K562 (cell line): ENCODE measurements around the gene PTPRF. TPM values are rescaled to one million over a fixed set of nuclear protein-coding genes. Genes with fewer than 3 reads are reported as not detected.

ENCODE experiments used
- ATAC-seq: fragments of 200-7000 bp; cut with Tn5 transposase; 3 replicates; pipeline ENCODE4 v1.9.1; 2020; ENCODE audit warnings: moderate library complexity
- BruUV-seq: library from RNA; stranded (reverse); fragments of 400-500 nt; replicated peaks from 2 replicates; lab custom pipeline; 2021; lab: Mats Ljungman, UMichigan
- CTCF ChIA-PET: fragments of 300-600 bp; formaldehyde crosslinking; extraction: SDS; loops from one replicate; lab custom pipeline; 2021; ENCODE audit warnings: low intra/inter-chr PET ratio; lab: Yijun Ruan, JAX
- POLR2A ChIA-PET: fragments of 300-600, 350-650 bp; sonication (Branson Sonifier 250); formaldehyde crosslinking; extraction: SDS; loops from one replicate; lab custom pipeline; 2021; ENCODE audit warnings: antibody characterized with exemption, inconsistent platforms; lab: Yijun Ruan, JAX
- DNase-seq, 4 experiments: peaks; one replicate each; pipeline versions ENCODE4 v3.0.0 to v3.0.0-alpha.2; 2011 to 2018; ENCODE audit warnings: low spot score in 3 of 4, mixed read lengths in 3 of 4; ENCODE audit errors: extremely low read depth in 1 of 4
- FAIRE-seq: peaks from 2 replicates; lab custom pipeline; 2011; peaks lifted over from hg19 to GRCh38; lab: Jason Lieb, UNC
- H2AFZ ChIP-seq: 2 replicates; pipeline ENCODE4 v1.6.0; 2011; ENCODE audit warnings: low read depth, low read length, control low read depth, inconsistent platforms
- H3K27ac ChIP-seq: fragments of 200-600 bp; 3 replicates; pipeline ENCODE4 v1.8.0; 2011; ENCODE audit warnings: low read depth, mild to moderate bottlenecking, control low read depth, inconsistent platforms, low read length, moderate library complexity, mixed read lengths; ENCODE audit errors: extremely low read depth
- H3K27me3 ChIP-seq, 2 experiments: fragments of 300-600 bp in 1 of 2; 2 replicates in 1 of 2; 3 replicates in 1 of 2; pipeline versions ENCODE4 v1.6.0 to v1.8.0; 2011; ENCODE audit warnings: inconsistent platforms in 2 of 2, low read length in 2 of 2, mild to moderate bottlenecking in 1 of 2, mixed read lengths in 1 of 2, moderate library complexity in 1 of 2; ENCODE audit not compliant: control insufficient read depth in 2 of 2, insufficient read depth in 2 of 2
- H3K36me3 ChIP-seq: fragments of 300-600 bp; 3 replicates; pipeline ENCODE4 v1.8.0; 2011; ENCODE audit warnings: mild to moderate bottlenecking, low read length, inconsistent platforms; ENCODE audit not compliant: control insufficient read depth, insufficient read depth
- H3K4me1 ChIP-seq, 2 experiments: fragments of 200-600 bp in 1 of 2; replicated peaks in 1 of 2; 2 replicates in 1 of 2; 3 replicates in 1 of 2; pipeline versions ENCODE4 v1.5.1 to v1.8.0; 2011; ENCODE audit warnings: inconsistent platforms in 2 of 2, low read length in 2 of 2, mild to moderate bottlenecking in 1 of 2, mixed read lengths in 1 of 2, moderate library complexity in 1 of 2; ENCODE audit not compliant: control insufficient read depth in 2 of 2, insufficient read depth in 2 of 2
- H3K4me2 ChIP-seq: 2 replicates; pipeline ENCODE4 v1.6.1; 2011; ENCODE audit warnings: low read length, control low read depth, inconsistent platforms, mixed read lengths; ENCODE audit not compliant: insufficient read depth
- H3K4me3 ChIP-seq: fragments of 200-600 bp; sonication (generic), shearing (Covaris generic); 2 replicates; pipeline ENCODE4 v1.5.1; 2016; ENCODE audit warnings: control low read depth, inconsistent platforms
- H3K79me2 ChIP-seq: fragments of 200-600 bp; 3 replicates; pipeline ENCODE4 v1.8.0; 2011; ENCODE audit warnings: low read length, inconsistent platforms; ENCODE audit not compliant: control insufficient read depth, insufficient read depth
- H3K9ac ChIP-seq, 2 experiments: 2 replicates each; pipeline versions ENCODE4 v1.6.0 to v1.6.1; 2011; ENCODE audit warnings: low read depth in 2 of 2, low read length in 2 of 2, control low read depth in 1 of 2, inconsistent platforms in 1 of 2, mild to moderate bottlenecking in 1 of 2, mixed read lengths in 1 of 2; ENCODE audit not compliant: insufficient read depth in 1 of 2
- H3K9me1 ChIP-seq: one replicate; pipeline ENCODE4 v1.6.0; 2011; ENCODE audit warnings: inconsistent platforms, mild to moderate bottlenecking, low read length, moderate library complexity; ENCODE audit not compliant: control insufficient read depth, insufficient read depth
- H3K9me3 ChIP-seq: replicated peaks from 2 replicates; pipeline ENCODE4 v1.5.1; 2011; ENCODE audit warnings: low read depth, low read length, inconsistent platforms; ENCODE audit not compliant: control insufficient read depth, insufficient read depth
- H4K20me1 ChIP-seq: replicated peaks from 2 replicates; pipeline ENCODE4 v1.6.1; 2011; ENCODE audit warnings: low read length, inconsistent platforms, mixed read lengths; ENCODE audit not compliant: control insufficient read depth, insufficient read depth
- ARID3B ChIP-seq: fragments of 250-450 bp; sonication (Bioruptor Pico); IDR thresholded peaks from 2 replicates; pipeline ENCODE4 v1.4.0; 2020; ENCODE audit warnings: borderline replicate concordance
- GATAD2A ChIP-seq: fragments of 450-650 bp; IDR thresholded peaks from 2 replicates; pipeline ENCODE4 v1.6.1; 2017
- MYBL2 ChIP-seq, 2 experiments: fragments of 450-650 bp in 1 of 2; sonication (generic) in 1 of 2; formaldehyde crosslinking in 1 of 2; IDR thresholded peaks; 2 replicates each; pipeline versions ENCODE4 v1.6.1 to v1.8.1; 2017 to 2022; ENCODE audit warnings: borderline replicate concordance in 1 of 2, inconsistent platforms in 1 of 2, low read depth in 1 of 2, mild to moderate bottlenecking in 1 of 2, missing genetic modification reagents in 1 of 2, moderate library complexity in 1 of 2
- NFE2 ChIP-seq: IDR thresholded peaks from 2 replicates; pipeline ENCODE4 v1.6.1; 2014; ENCODE audit warnings: antibody characterized with exemption, low read depth
- ZNF561 ChIP-seq: fragments of 450-650 bp; formaldehyde crosslinking; conservative IDR thresholded peaks from 2 replicates; pipeline ENCODE4 v1.4.0; 2020; ENCODE audit warnings: mild to moderate bottlenecking, moderate library complexity
- WGBS: fragments of 100-300 bp; shearing (Covaris generic); methylation state at CpG from one replicate; pipeline ENCODE4 v1.1.6; 2016; ENCODE audit warnings: low coverage, mixed read lengths; ENCODE audit not compliant: insufficient coverage; ENCODE audit errors: missing lambda C conversion rate; 5-methylcytosine and 5-hydroxymethylcytosine counted together
- in situ Hi-C: fragments of 300-500 bp; cut with MboI; formaldehyde crosslinking; loops from 4 replicates; pipeline ENCODE4 v1.15.0; 2018; ENCODE audit warnings: inconsistent platforms, mixed read lengths
- intact Hi-C: fragments of 100-400 bp; cut with micrococcal nuclease; formaldehyde crosslinking; loops from 2 replicates; pipeline ENCODE4 v1.14.2; 2022
- polyA plus RNA-seq, 8 experiments: library from polyadenylated mRNA; depleted of rRNA in 4 of 8; stranded (reverse) in 5 of 8; unstranded in 3 of 8; fragments of >200 nt; fragmentation: Nextera tagmentation in 2 of 8; fragmentation: Illumina TruSeq in 1 of 8; extraction: Ambion mirVana in 2 of 8; extraction: Trizol in 1 of 8; gene quantifications; 2 replicates each; pipeline versions ENCODE4 v1.2.1 to v1.2.3, GENCODE V29; 2011 to 2014; ENCODE audit warnings: inconsistent platforms in 1 of 8, missing spikeins in 1 of 8
- total RNA-seq, 7 experiments: library from RNA; depleted of rRNA in 6 of 7; stranded (reverse); fragments of >200 nt in 6 of 7; fragmentation: Illumina TruSeq in 2 of 7; extraction: Trizol in 2 of 7; gene quantifications; 2 replicates each; pipeline versions ENCODE4 v1.2.1 to v1.2.3, GENCODE V29; 2011 to 2021; ENCODE audit warnings: low replicate concordance in 1 of 7
- TF ChIP-seq, protein P1 (sequence below), 2 experiments: fragments of 450-650 bp; formaldehyde crosslinking in 1 of 2; IDR thresholded peaks; 2 replicates each; pipeline versions ENCODE4 v1.4.0 to v1.6.1; 2014 to 2020; ENCODE audit warnings: mild to moderate bottlenecking in 2 of 2, borderline replicate concordance in 1 of 2, low read depth in 1 of 2
- TF ChIP-seq, protein P2 (sequence below): fragments of 450-650 bp; formaldehyde crosslinking; IDR thresholded peaks from 2 replicates; pipeline ENCODE4 v1.4.0; 2020; ENCODE audit warnings: mild to moderate bottlenecking, mixed read lengths
- TF ChIP-seq, protein P3 (sequence below): fragments of 250-450 bp; sonication (Bioruptor Pico); IDR thresholded peaks from 2 replicates; pipeline ENCODE4 v1.4.0; 2020; ENCODE audit warnings: mild to moderate bottlenecking

Gene PTPRF
- total and polyA plus RNA-seq, 9 of the 15 experiments (the other 6 are each of a cell fraction or from before 2014, with no cell fraction given) = 0.13 to 4.3 (median 1.1) TPM

DNA sequence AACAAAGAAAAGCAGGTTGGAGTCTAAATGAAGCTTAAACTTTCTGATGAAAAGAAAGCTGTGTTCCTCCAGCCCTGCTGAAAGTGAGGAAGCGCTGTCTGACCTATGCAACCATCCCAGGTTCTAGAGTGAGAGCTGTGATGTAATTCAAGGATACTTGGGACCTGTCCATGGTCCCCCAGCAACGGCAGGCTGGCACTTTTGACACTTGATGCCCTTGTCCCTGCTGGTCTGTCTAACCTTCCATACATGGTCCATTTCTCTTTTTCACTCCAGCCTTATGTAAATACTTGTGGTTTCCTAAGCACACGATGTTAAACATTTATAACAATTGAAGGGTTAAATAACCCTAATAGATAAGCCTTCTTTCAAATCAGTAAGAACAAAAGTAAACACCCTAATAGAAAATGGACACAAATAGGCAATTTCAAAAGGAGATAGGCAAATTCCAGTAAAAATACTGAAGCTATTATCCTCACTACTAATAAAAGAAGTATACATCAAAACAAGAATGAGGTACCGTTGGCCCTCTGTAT lies 101.5 kb downstream of the PTPRF start:
- ATAC-seq (no peak; the same call in 2 of the 3 replicates), DNase-seq (peak in 2 of 4 experiments; percentile 14 to 20), FAIRE-seq (no peak)
- H3K9me1 ChIP-seq = no peaks in the 10 kb centered on the region
- H3K36me3 ChIP-seq = no peaks in the 10 kb centered on the region
- H3K79me2 ChIP-seq = no peaks in the 10 kb centered on the region
- H3K9me3 ChIP-seq = no peaks in the 10 kb centered on the region
- ChIA-PET CTCF (no interaction called here), POLR2A (no interaction called here)
- WGBS = 7% methylated on average over 4 of the region's 4 CpGs
- no peak overlapping the region for H3K4me2 ChIP-seq
- in situ Hi-C loops = no loop called here
- no peaks in the 10 kb centered on the region for H4K20me1 ChIP-seq
- H3K9ac ChIP-seq = no peak overlapping the region
- peaks cover 26 to 40% of the 10 kb centered on the region in 2 experiments for H3K27me3 ChIP-seq
- no peak overlapping the region for H2AFZ ChIP-seq
- H3K4me3 ChIP-seq = no peak overlapping the region
- H3K4me1 ChIP-seq = no peaks in the 10 kb centered on the region
- intact Hi-C loops = no loop called here
- H3K27ac ChIP-seq = no peak overlapping the region
- no TSS peak for BruUV-seq
- TF ChIP-seq, protein P1, sequence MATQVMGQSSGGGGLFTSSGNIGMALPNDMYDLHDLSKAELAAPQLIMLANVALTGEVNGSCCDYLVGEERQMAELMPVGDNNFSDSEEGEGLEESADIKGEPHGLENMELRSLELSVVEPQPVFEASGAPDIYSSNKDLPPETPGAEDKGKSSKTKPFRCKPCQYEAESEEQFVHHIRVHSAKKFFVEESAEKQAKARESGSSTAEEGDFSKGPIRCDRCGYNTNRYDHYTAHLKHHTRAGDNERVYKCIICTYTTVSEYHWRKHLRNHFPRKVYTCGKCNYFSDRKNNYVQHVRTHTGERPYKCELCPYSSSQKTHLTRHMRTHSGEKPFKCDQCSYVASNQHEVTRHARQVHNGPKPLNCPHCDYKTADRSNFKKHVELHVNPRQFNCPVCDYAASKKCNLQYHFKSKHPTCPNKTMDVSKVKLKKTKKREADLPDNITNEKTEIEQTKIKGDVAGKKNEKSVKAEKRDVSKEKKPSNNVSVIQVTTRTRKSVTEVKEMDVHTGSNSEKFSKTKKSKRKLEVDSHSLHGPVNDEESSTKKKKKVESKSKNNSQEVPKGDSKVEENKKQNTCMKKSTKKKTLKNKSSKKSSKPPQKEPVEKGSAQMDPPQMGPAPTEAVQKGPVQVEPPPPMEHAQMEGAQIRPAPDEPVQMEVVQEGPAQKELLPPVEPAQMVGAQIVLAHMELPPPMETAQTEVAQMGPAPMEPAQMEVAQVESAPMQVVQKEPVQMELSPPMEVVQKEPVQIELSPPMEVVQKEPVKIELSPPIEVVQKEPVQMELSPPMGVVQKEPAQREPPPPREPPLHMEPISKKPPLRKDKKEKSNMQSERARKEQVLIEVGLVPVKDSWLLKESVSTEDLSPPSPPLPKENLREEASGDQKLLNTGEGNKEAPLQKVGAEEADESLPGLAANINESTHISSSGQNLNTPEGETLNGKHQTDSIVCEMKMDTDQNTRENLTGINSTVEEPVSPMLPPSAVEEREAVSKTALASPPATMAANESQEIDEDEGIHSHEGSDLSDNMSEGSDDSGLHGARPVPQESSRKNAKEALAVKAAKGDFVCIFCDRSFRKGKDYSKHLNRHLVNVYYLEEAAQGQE (IDR thresholded peaks at IDR 0.05; ENCODE audit: borderline replicate concordance) = peak; percentile 90
- TF ChIP-seq, protein P1 (CRISPR knock-in tag; IDR thresholded peaks at IDR 0.05; ENCODE audit: low read depth) = no peak
- TF ChIP-seq, protein P2, sequence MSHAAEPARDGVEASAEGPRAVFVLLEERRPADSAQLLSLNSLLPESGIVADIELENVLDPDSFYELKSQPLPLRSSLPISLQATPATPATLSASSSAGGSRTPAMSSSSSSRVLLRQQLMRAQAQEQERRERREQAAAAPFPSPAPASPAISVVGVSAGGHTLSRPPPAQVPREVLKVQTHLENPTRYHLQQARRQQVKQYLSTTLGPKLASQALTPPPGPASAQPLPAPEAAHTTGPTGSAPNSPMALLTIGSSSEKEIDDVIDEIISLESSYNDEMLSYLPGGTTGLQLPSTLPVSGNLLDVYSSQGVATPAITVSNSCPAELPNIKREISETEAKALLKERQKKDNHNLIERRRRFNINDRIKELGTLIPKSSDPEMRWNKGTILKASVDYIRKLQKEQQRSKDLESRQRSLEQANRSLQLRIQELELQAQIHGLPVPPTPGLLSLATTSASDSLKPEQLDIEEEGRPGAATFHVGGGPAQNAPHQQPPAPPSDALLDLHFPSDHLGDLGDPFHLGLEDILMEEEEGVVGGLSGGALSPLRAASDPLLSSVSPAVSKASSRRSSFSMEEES = no peak
- TF ChIP-seq ZNF561 (CRISPR knock-in tag) (no peak), MYBL2 (IDR thresholded peaks at IDR 0.05; ENCODE audit: low read depth) (no peak), MYBL2 (CRISPR knock-in tag; IDR thresholded peaks at IDR 0.05; ENCODE audit: borderline replicate concordance) (no peak), ARID3B (CRISPR knock-in tag) (no peak), NFE2 (no peak), GATAD2A (no peak)
- TF ChIP-seq, protein P3, sequence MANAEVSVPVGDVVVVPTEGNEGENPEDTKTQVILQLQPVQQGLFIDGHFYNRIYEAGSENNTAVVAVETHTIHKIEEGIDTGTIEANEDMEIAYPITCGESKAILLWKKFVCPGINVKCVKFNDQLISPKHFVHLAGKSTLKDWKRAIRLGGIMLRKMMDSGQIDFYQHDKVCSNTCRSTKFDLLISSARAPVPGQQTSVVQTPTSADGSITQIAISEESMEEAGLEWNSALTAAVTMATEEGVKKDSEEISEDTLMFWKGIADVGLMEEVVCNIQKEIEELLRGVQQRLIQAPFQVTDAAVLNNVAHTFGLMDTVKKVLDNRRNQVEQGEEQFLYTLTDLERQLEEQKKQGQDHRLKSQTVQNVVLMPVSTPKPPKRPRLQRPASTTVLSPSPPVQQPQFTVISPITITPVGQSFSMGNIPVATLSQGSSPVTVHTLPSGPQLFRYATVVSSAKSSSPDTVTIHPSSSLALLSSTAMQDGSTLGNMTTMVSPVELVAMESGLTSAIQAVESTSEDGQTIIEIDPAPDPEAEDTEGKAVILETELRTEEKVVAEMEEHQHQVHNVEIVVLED (CRISPR knock-in tag) = no peak
